GM23248 (cell line): Measurements from ENCODE around the gene EZH2.

ENCODE experiments used
- EZH2 ChIP-seq: fragments of 200-600 bp; sonication (generic); IDR thresholded peaks from 2 replicates; pipeline ENCODE4 v1.6.1; 2018; ENCODE audit warnings: antibody characterized with exemption, mild to moderate bottlenecking; ENCODE audit not compliant: insufficient read depth, poor library complexity, severe bottlenecking
- EZH2phosphoT487 ChIP-seq: fragments of 200-600 bp; sonication (generic); IDR thresholded peaks from 2 replicates; pipeline ENCODE4 v1.6.1; 2018; ENCODE audit warnings: antibody characterized with exemption, moderate library complexity, mild to moderate bottlenecking, low read depth; ENCODE audit not compliant: insufficient read depth

- no peak for TF ChIP-seq EZH2phosphoT487
- TF ChIP-seq EZH2, result no peak
These were observed 11.9 kb downstream of the EZH2 start for GRCh38 chr7:148872188-148872587.
